ENCODE data around the gene GPC6.

GRCh38 chr13:93740334-93740733 is 513.7 kb downstream of the GPC6 start:
- TF ChIP-seq POLR2A (IDR thresholded peaks at IDR 0.05; ENCODE audit: extremely low read depth, insufficient read length) (no peak), CTCF (IDR thresholded peaks at IDR 0.05; ENCODE audit: low read depth, low read length) (no peak), MYC (IDR thresholded peaks at IDR 0.05; ENCODE audit: low read depth, low read length) (no peak)

Measured in NB4 (cell line).